HG03280 (cell line): ENCODE measurements around the gene GSTT2B.
"Not testable (repeated sequence)": the region's sequence is repeated elsewhere in the genome, so short reads cannot be mapped to it uniquely, and the experiment has no call there.

Experiments
- ATAC-seq: cut with Tn5 transposase; IDR thresholded peaks from one replicate; pipeline ENCODE4 v1.9.1; 2021; ENCODE audit warnings: mild to moderate bottlenecking, moderate library complexity; ENCODE audit not compliant: unreplicated experiment

GSTT2B gene

DNA sequence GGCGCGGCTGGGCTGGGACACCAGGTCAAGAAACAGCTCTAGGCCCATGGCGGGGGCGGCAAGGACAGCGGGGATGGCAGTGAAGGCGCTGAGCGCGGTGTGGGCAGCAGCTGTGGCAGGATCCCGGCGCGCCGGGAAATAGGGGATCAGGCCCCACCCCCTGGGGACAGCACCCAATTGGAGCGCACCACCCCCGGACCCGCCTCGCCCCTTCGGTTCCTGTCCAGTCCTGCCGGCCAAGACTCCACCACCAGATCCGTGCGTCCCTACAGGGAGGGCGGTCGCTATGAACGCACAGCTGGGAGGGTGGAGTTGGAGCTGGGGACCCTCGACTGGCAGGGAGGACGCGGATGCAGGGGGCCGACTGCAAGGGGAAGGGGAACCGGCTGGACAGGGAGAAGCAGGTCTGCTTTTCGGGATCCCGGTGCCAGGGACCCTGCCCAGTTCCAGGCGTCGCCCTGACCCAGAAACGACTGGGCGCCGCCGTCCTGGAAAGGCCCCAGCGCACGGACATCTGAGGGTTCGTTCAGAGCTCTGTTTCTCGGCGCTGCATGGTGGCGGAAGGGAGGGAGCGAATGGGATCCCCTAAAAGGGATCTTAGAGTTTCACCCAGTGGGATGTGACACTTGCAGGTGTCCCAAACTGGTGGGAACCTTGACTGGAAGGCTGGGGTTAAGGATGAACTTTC is at the start of gene GSTT2B:
Gene GSTT2B, minus strand, starts transcription at position 112 of the 688 bp plus-strand sequence. Its CDS starts 64 bp downstream, at position 48.
- not testable (repeated sequence) for ATAC-seq

DNA sequence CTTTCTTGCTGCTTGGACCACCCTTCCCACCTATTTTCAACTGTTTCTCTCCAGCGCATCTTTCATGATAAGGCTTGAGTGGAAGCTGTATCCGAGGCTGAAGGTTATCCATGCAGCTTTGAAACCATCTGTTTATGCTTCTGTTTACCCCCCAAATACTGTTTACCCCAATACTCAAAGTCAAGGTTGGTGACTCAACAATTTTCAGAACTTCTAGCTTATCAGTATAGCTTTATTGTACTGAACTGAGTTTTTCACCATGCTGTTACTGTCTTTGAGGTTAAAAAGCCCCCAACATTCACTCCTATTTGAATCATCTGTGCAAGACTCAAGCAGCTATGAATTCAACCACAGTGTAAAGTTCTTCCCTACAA is 49.0 kb upstream of the GSTT2B start:
- no peak for ATAC-seq

- ATAC-seq: no peak
Measured at GRCh38 chr22:24009227-24010017, 48.4 kb upstream of the GSTT2B start.

- ATAC-seq: no peak
Measured at GRCh38 chr22:24008381-24009226, 47.6 kb upstream of the GSTT2B start.

GRCh38 chr22:24008022-24008283 is 47.0 kb upstream of the GSTT2B start:
- ATAC-seq: no peak

DNA sequence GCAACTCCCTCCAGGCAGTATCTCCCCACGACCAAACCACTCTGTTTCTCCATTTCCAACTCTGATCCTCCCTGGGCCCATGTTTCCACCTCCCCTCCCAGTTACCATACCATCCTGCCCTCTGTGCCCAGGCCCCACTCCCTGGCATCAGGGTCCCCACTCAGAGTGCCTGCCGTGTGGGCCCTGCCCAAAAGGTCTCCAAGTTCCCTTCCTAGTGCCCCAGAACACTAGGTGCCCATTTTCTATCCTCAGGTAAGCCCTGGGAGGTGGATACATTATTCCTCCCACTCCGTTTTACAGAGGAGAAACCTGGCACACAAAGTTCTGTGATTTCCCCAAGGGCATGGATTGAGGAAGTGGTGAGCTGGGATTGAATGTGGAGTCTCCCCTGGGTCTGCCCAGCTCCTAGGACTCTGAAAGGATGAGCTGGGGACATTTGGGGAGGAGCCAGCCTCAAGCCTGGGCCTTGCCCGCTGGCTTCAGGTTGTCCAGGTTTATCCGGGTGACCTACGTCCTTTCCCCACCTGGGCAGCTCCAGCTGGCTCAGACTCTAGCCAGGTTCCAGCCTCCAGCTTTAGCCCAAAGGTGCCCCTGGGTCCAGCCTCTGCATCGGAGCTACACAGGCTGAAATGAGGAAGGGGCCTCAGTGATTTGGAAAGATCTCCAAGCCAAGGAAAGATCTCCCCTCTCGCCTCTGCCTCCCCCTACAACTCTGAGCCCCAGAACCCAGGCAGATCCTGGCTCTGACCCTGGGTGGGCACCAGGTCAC is 46.4 kb upstream of the GSTT2B start:
- no peak for ATAC-seq

DNA sequence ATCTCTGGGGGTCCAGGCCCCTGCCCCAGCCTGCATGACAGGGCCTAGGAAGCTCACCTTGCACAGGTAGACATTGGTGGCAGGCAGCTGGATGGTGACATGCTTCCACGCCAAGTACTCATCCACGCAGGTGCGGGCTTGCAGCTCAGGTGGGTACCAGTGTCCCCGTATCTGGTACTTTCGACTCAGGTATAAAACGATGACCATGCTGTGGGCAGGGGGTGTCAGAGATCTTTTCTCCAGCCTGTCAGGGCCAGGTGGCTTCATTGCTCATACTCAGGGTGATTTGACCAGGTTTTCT is 45.9 kb upstream of the GSTT2B start:
- ATAC-seq: no peak

DNA sequence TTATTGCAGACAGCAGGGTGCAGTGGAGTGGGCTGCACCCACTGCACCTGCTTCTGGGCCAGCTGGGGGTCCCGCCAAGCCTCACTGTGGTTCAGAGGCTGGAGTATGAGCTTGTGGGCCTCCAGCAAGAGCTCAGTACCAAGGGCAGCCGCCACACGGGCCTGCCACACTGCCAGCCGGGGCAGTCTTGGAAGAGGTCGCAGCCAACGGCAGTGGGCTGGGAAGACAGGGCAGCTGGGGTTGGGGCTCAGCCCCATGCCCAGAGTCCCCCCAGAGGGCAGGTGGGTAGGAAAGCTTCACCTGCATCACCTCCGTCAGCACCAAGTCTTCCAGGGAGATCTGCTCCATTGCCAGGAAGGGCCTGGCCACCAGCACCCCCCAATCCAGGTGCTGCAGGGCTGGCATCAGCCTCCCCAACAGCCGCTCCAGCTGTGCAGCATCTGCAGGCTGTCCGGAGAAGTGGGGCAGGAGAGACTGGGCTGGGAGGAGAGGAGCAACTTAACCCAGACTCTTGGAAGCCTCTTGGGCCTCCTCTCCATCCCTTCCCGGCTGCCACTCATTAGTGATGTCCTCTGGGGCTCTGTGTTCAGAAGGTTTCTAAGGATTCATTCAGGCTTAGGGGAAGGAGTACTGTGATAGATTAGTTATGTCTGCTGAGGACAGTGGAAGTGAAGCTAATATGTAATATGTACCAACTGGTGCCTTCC is 45.4 kb upstream of the GSTT2B start:
- ATAC-seq: no peak

- ATAC-seq: no peak
Measured at GRCh38 chr22:24005201-24005600, 44.2 kb upstream of the GSTT2B start, which contains the start of gene GSTT4. GSTT4 (minus strand) TSS chr22:24005453; CDS start chr22:24005356, 97 bp downstream.

DNA sequence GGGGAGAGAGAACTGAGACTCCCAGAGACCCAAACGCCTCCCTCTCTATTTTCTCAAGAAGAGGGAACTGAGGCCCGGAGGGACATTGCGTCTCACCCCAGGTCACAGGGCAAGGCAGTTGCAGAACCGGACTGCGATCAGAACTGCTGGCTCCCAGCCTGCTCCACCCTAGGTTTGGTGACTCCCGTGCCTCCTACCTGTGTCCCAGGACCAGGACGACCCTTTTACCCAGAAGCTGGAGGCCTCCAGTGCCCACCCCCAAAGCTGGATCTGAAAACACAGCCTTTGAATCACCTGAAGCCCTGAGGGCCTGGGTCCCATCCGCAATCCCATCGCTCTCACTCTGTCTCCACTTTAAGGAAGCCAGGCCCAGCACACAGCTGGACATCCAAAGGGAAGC is 42.9 kb upstream of the GSTT2B start:
- no peak for ATAC-seq

GRCh38 chr22:24002851-24003250 is 41.9 kb upstream of the GSTT2B start:
- no peak for ATAC-seq

GRCh38 chr22:24002272-24002671 is 41.3 kb upstream of the GSTT2B start:
- no peak for ATAC-seq

DNA sequence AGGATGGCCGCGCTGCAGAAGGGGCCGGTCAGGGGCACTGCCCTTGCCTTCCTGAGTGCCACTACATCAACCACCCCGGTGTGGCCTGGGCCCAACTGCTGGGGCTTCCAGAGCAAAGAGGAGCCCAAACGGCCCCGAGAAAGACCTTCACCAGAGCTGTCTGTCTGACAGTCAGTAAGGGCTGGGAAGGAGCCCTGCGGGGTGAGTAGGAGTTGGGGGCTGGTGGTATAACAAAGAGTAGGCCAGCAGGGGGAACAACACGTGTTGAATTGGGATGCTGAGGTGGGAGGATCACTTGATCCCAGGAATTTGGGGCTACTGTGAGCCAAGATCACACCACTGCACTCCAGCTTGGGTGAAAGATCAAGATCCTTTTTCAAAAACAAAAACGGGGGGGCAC is 40.3 kb upstream of the GSTT2B start:
- no peak for ATAC-seq

DNA sequence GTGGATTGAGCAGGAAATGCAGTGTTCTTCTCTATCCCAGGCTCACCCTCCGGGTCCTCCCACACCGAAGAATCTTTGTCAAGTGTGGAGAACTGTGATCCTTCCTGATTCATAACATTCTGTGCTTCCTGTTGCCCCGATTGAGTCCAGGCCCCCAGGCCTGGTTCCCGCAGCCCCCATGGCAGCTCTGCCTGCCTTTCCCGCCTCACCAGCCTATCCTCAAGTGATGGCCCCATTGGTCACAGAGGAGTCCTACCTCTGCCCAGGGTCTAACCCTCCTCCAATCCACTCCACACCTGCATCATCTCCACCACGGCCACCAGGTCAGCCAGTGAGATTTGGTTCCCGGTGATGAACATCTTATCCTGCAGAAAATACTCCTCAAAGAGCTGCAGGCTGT is 38.8 kb upstream of the GSTT2B start:
- not testable (repeated sequence) for ATAC-seq

- no peak for ATAC-seq
Measured at GRCh38 chr22:23997092-23997491, 36.1 kb upstream of the GSTT2B start.

DNA sequence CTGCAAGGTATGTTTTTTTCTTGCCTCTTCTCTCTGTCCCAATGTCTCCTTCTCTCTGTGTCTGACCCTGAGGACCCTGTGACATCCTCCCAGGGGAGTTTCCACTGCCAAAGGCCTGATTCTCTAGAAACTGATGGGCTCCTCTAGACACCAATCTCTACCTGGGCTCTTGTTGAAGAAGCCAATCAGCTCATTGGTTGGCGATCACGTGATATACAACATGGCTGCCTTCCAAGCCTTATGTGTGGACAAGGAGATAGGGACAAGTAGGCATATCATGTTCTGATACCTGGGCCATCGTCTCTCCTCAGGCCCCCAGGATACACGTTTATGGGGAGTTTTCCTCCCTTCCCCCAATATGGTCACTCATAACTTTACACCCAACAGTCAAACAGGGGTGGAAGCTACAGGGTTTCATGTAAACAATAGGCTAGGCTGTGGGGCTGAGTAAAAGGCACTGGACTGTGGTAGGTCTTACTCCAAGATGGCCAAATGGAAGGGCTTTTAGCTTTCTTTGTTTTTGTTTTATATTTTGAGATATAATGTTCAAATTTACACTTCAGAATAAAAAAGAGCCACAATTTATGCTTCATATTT is 32.7 kb upstream of the GSTT2B start:
- ATAC-seq: not testable (repeated sequence)

GRCh38 chr22:23993080-23993479 is 32.1 kb upstream of the GSTT2B start:
- ATAC-seq: not testable (repeated sequence)

- not testable (repeated sequence) for ATAC-seq
Measured at GRCh38 chr22:23989583-23990244, 28.7 kb upstream of the GSTT2B start.

DNA sequence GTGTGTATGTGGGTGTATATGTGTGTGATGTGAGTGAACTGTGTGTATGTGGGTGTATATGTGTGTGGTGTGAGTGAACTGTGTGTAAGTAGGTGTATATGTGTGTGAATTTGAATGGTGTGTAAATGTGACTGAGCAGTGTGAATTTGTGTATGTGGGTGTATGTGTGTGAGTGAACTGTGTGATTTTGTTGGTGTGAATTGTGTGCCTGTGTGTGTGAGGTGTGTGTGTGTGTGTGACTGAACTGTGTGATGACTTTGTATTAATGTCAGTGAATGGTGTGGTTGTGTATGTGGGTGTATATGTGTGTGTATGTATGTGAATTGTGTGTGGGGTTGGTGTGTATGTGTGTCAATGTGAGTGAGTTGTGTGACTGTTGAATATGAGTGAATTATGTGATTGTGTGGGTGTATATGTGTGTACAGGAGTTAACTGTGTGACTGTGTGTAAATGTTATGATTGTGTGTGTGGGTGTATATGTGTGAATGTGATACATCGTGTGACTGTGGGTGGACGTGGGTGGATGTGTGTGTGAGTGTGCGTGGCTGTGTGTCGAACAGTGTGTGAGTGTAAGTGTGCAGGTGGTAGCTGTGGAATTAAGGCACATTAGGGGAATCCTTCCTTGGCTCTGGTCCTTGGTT is 25.7 kb upstream of the GSTT2B start:
- ATAC-seq: not testable (repeated sequence)
